GM12878 (cell line): ENCODE measurements around the gene STX10. TPM values are rescaled to one million over a fixed set of nuclear protein-coding genes. Genes with fewer than 3 reads are reported as not detected.

ENCODE experiments used
- ATAC-seq: fragments of 200-7000 bp; cut with Tn5 transposase; 3 replicates; pipeline ENCODE4 v1.9.1; 2020; ENCODE audit warnings: mild to moderate bottlenecking, moderate library complexity
- BruUV-seq: library from RNA; stranded (reverse); fragments of 400-500 nt; replicated peaks from 2 replicates; lab custom pipeline; 2021; lab: Mats Ljungman, UMichigan
- CTCF ChIA-PET: fragments of 300-600 bp; sonication (Branson Sonifier 250); formaldehyde crosslinking; extraction: SDS; loops from one replicate; lab custom pipeline; 2021; ENCODE audit warnings: inconsistent platforms; lab: Yijun Ruan, JAX
- POLR2A ChIA-PET: fragments of 350-600 bp; formaldehyde crosslinking; extraction: SDS; loops from one replicate; lab custom pipeline; 2021; ENCODE audit warnings: inconsistent platforms; lab: Charles Lee
- RAD21 ChIA-PET: fragments of 300-600 bp; sonication (Branson Sonifier 250); formaldehyde crosslinking; loops from one replicate; lab custom pipeline; 2023; ENCODE audit warnings: antibody characterized with exemption; ENCODE audit not compliant: unreplicated experiment; lab: Charles Lee
- SMC1A ChIA-PET: fragments of 300-600 bp; sonication (Branson Sonifier 250); formaldehyde crosslinking; loops from one replicate; lab custom pipeline; 2023; ENCODE audit not compliant: unreplicated experiment, uncharacterized antibody; lab: Charles Lee
- DNase-seq: peaks from one replicate; pipeline ENCODE4 v3.0.0-alpha.2; 2011; ENCODE audit warnings: low read depth, low spot score
- FAIRE-seq: peaks from 3 replicates; lab custom pipeline; 2011; peaks lifted over from hg19 to GRCh38; lab: Jason Lieb, UNC
- H2AFZ ChIP-seq: 2 replicates; pipeline ENCODE4 v1.6.0; 2011; ENCODE audit warnings: low read depth, low read length, control low read depth; ENCODE audit not compliant: control insufficient read depth
- H3K27ac ChIP-seq: 2 replicates; pipeline ENCODE4 v1.5.1; 2011; ENCODE audit warnings: control low read depth; ENCODE audit not compliant: control insufficient read depth, insufficient read depth
- H3K27me3 ChIP-seq, 2 experiments: replicated peaks in 1 of 2; 2 replicates each; pipeline versions ENCODE4 v1.6.0 to v1.6.1; 2011; ENCODE audit warnings: low read length in 1 of 2; ENCODE audit not compliant: control insufficient read depth in 2 of 2, insufficient read depth in 2 of 2
- H3K36me3 ChIP-seq, 2 experiments: 2 replicates each; pipeline ENCODE4 v1.5.1; 2011; ENCODE audit warnings: low read length in 1 of 2; ENCODE audit not compliant: control insufficient read depth in 2 of 2, insufficient read depth in 2 of 2
- H3K4me1 ChIP-seq: 2 replicates; pipeline ENCODE4 v1.6.1; 2011; ENCODE audit warnings: mild to moderate bottlenecking, low read length, moderate library complexity, mixed read lengths; ENCODE audit not compliant: control insufficient read depth, insufficient read depth
- H3K4me2 ChIP-seq: 2 replicates; pipeline ENCODE4 v1.6.0; 2011; ENCODE audit warnings: control low read depth; ENCODE audit not compliant: control insufficient read depth, insufficient read depth
- H3K4me3 ChIP-seq: fragments of 200-600 bp; sonication (generic); 2 replicates; pipeline ENCODE4 v1.5.1; 2016
- H3K79me2 ChIP-seq: 2 replicates; pipeline ENCODE4 v1.6.0; 2011; ENCODE audit warnings: low read length; ENCODE audit not compliant: control insufficient read depth, insufficient read depth
- H3K9ac ChIP-seq: 2 replicates; pipeline ENCODE4 v1.8.0; 2011; ENCODE audit warnings: low read length, control low read depth, mixed read lengths; ENCODE audit not compliant: control insufficient read depth, insufficient read depth
- H3K9me3 ChIP-seq: replicated peaks from 3 replicates; pipeline ENCODE4 v1.5.1; 2011; ENCODE audit warnings: mild to moderate bottlenecking, low read length; ENCODE audit not compliant: control insufficient read depth, insufficient read depth
- H4K20me1 ChIP-seq: 2 replicates; pipeline ENCODE4 v1.6.0; 2011; ENCODE audit not compliant: control insufficient read depth, insufficient read depth
- BHLHE40 ChIP-seq, 2 experiments: fragments of 450-650 bp in 1 of 2; IDR thresholded peaks; 2 replicates each; pipeline ENCODE4 v1.6.1; 2011 to 2017; ENCODE audit warnings: low read depth in 2 of 2, borderline replicate concordance in 1 of 2, improper control_type of control experiment in 1 of 2, low read length in 1 of 2, mild to moderate bottlenecking in 1 of 2
- BRCA1 ChIP-seq: IDR thresholded peaks from 2 replicates; pipeline ENCODE4 v1.6.1; 2011; ENCODE audit warnings: low read depth, low read length, improper control_type of control experiment
- MTA2 ChIP-seq: fragments of 450-650 bp; IDR thresholded peaks from 2 replicates; pipeline ENCODE4 v1.6.1; 2016; ENCODE audit warnings: low read depth, mild to moderate bottlenecking, moderate library complexity
- NBN ChIP-seq: fragments of 450-650 bp; IDR thresholded peaks from 2 replicates; pipeline ENCODE4 v1.6.1; 2016
- NR2C1 ChIP-seq: fragments of 450-650 bp; IDR thresholded peaks from 2 replicates; pipeline ENCODE4 v1.6.1; 2017; ENCODE audit warnings: antibody characterized with exemption, mild to moderate bottlenecking, moderate library complexity
- NR2F1 ChIP-seq: fragments of 450-650 bp; conservative IDR thresholded peaks from 2 replicates; pipeline ENCODE4 v1.6.1; 2017; ENCODE audit warnings: mild to moderate bottlenecking
- SIN3A ChIP-seq: IDR thresholded peaks from 2 replicates; pipeline ENCODE4 v1.6.1; 2012; ENCODE audit warnings: low read depth, low read length, improper control_type of control experiment
- SMARCA5 ChIP-seq: fragments of 450-650 bp; IDR thresholded peaks from 2 replicates; pipeline ENCODE4 v1.6.1; 2017; ENCODE audit warnings: mild to moderate bottlenecking
- SP1 ChIP-seq: IDR thresholded peaks from one replicate; pipeline ENCODE4 v1.6.1; 2011; ENCODE audit warnings: low read depth, low read length
- SRF ChIP-seq, 2 experiments: IDR thresholded peaks; 2 replicates each; pipeline ENCODE4 v1.6.1; 2011; ENCODE audit warnings: low read depth in 2 of 2, low read length in 2 of 2, mild to moderate bottlenecking in 1 of 2, moderate library complexity in 1 of 2
- STAT1 ChIP-seq: fragments of 450-650 bp; conservative IDR thresholded peaks from 2 replicates; pipeline ENCODE4 v1.6.1; 2014; ENCODE audit warnings: antibody characterized with exemption, mild to moderate bottlenecking
- ZNF217 ChIP-seq: fragments of 450-650 bp; IDR thresholded peaks from 2 replicates; pipeline ENCODE4 v1.6.1; 2017; ENCODE audit warnings: antibody characterized with exemption, mild to moderate bottlenecking
- WGBS: methylation state at CpG from one replicate; pipeline ENCODE4 v1.1.6; 2016; ENCODE audit warnings: low lambda C conversion rate; ENCODE audit not compliant: insufficient replicate concordance, insufficient coverage; ENCODE audit errors: missing lambda C conversion rate; 5-methylcytosine and 5-hydroxymethylcytosine counted together
- in situ Hi-C: fragments of 300-500 bp; cut with MboI; formaldehyde crosslinking; loops from 9 replicates; pipeline ENCODE4 v1.14.3; 2018; ENCODE audit warnings: mixed read lengths
- intact Hi-C: fragments of 100-400 bp; cut with micrococcal nuclease; formaldehyde crosslinking; loops from one replicate; pipeline ENCODE4 v1.14.2; 2022; ENCODE audit not compliant: unreplicated experiment
- polyA plus RNA-seq, 11 experiments: library from polyadenylated mRNA; depleted of rRNA in 4 of 11; unstranded in 6 of 11; stranded (reverse) in 5 of 11; fragments of >200 nt; fragmentation: Nextera tagmentation in 4 of 11; fragmentation: Illumina TruSeq in 1 of 11; extraction: Ambion mirVana in 4 of 11; extraction: Trizol in 1 of 11; gene quantifications; 1 replicate in 1 of 11; 2 replicates in 10 of 11; pipeline versions ENCODE4 v1.2.1 to v1.2.3, GENCODE V29; 2011 to 2016; ENCODE audit warnings: inconsistent platforms in 2 of 11, missing spikeins in 2 of 11, low read depth in 1 of 11
- total RNA-seq, 4 experiments: library from RNA; depleted of rRNA in 3 of 4; stranded (reverse); fragments of >200 nt in 3 of 4; fragmentation: Illumina TruSeq in 1 of 4; extraction: Trizol in 1 of 4; gene quantifications; 2 replicates each; pipeline versions ENCODE4 v1.2.1 to v1.2.3, GENCODE V29; 2013 to 2021
- TF ChIP-seq, protein P1 (sequence below): fragments of 450-650 bp; IDR thresholded peaks from 2 replicates; pipeline ENCODE4 v1.6.1; 2018; ENCODE audit warnings: mild to moderate bottlenecking, low read depth, moderate library complexity; ENCODE audit not compliant: partially characterized antibody
- TF ChIP-seq, protein P2 (sequence below): fragments of 450-650 bp; IDR thresholded peaks from 2 replicates; pipeline ENCODE4 v1.6.1; 2017; ENCODE audit warnings: antibody characterized with exemption, mild to moderate bottlenecking, moderate library complexity
- TF ChIP-seq, protein P3 (sequence below): fragments of 450-650 bp; IDR thresholded peaks from 2 replicates; pipeline ENCODE4 v1.6.1; 2016; ENCODE audit warnings: mild to moderate bottlenecking

STX10 gene
- total and polyA plus RNA-seq, 10 of the 15 experiments (the other 5 are each of a cell fraction or from before 2014, with no cell fraction given), result 0.56 to 76.1 (median 47.6) TPM

GRCh38 chr19:13117772-13118423 is 32.3 kb downstream of the STX10 start, which contains the start of gene NACC1:
TSS of gene NACC1 (plus strand) at chr19:13118264. CDS start at chr19:13135208, 16,944 bp downstream.
- POLR2A ChIA-PET, result interaction anchor here (0.5 to 3.8 kb wide), 10 partner anchors 14 to 169 kb away, joined by 3 to 28 read pairs (median 4); partner anchors contain the start of genes IER2 and STX10
- Histone ChIP-seq H2AFZ (peak within 1 kb of the TSS; percentile 60), H3K4me2 (peak within 1 kb of the TSS; percentile 90), H4K20me1 (peaks cover 10% of the 10 kb centered on the region), H3K27ac (peak within 1 kb of the TSS; percentile 75), H3K27me3 (no peaks in the 10 kb centered on the region), H3K9me3 (no peaks in the 10 kb centered on the region), H3K36me3 (peaks cover under 1 to 7% of the 10 kb centered on the region in 2 experiments; a peak in 3 of 4 replicates), H3K9ac (peak within 1 kb of the TSS; percentile 79), H3K4me1 (peaks cover 36% of the 10 kb centered on the region), H3K79me2 (peaks cover 62% of the 10 kb centered on the region), H3K4me3 (peak within 1 kb of the TSS; percentile 98)
- CTCF ChIA-PET, result interaction anchor here (0.8 to 1.7 kb wide), 6 partner anchors 12 to 84 kb away, joined by 3 to 7 read pairs (median 4); partner anchors contain the start of genes IER2 and STX10
- ATAC-seq, result peak; percentile 82
- in situ Hi-C loops (no loop called here), intact Hi-C loops (loop anchor here (2.0 to 5.0 kb wide), 2 partner anchors 33 to 144 kb away; partner anchors contain the start of genes IER2 and STX10)
- SMC1A ChIA-PET, result interaction anchor here (1.0 to 1.8 kb wide), 9 partner anchors 13 to 143 kb away, joined by 3 to 7 read pairs (median 5); partner anchors contain the start of genes IER2 and STX10
- no peak for DNase-seq
- WGBS, result under 1% methylated on average over 37 of the region's 65 CpGs
- RAD21 ChIA-PET, result interaction anchor here (0.7 to 2.2 kb wide), 7 partner anchors 13 to 78 kb away, joined by 3 to 10 read pairs (median 4); partner anchors contain the start of genes IER2 and STX10
- no peak for FAIRE-seq
- no TSS peak for BruUV-seq
- TF ChIP-seq NBN, result 0 out of 2 replicates have a peak, but pooled peaks have one; percentile 51
- 0 out of 2 replicates have a peak, but pooled peaks have one; percentile 19 for TF ChIP-seq STAT1
- TF ChIP-seq SP1, result peak; percentile 78
- TF ChIP-seq BHLHE40 (IDR thresholded peaks at IDR 0.05; ENCODE audit: borderline replicate concordance in 1 of 2, low read depth in 2 of 2, low read length in 1 of 2), result peak; percentile 22 to 61; a peak in 2 of 4 replicates
- no peak for TF ChIP-seq BRCA1
- peak; percentile 89 to 98 for TF ChIP-seq SRF (IDR thresholded peaks at IDR 0.05; ENCODE audit: low read depth in 2 of 2, low read length in 2 of 2)
- TF ChIP-seq, protein P1, sequence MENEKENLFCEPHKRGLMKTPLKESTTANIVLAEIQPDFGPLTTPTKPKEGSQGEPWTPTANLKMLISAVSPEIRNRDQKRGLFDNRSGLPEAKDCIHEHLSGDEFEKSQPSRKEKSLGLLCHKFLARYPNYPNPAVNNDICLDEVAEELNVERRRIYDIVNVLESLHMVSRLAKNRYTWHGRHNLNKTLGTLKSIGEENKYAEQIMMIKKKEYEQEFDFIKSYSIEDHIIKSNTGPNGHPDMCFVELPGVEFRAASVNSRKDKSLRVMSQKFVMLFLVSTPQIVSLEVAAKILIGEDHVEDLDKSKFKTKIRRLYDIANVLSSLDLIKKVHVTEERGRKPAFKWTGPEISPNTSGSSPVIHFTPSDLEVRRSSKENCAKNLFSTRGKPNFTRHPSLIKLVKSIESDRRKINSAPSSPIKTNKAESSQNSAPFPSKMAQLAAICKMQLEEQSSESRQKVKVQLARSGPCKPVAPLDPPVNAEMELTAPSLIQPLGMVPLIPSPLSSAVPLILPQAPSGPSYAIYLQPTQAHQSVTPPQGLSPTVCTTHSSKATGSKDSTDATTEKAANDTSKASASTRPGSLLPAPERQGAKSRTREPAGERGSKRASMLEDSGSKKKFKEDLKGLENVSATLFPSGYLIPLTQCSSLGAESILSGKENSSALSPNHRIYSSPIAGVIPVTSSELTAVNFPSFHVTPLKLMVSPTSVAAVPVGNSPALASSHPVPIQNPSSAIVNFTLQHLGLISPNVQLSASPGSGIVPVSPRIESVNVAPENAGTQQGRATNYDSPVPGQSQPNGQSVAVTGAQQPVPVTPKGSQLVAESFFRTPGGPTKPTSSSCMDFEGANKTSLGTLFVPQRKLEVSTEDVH, result no peak
- TF ChIP-seq, protein P2, sequence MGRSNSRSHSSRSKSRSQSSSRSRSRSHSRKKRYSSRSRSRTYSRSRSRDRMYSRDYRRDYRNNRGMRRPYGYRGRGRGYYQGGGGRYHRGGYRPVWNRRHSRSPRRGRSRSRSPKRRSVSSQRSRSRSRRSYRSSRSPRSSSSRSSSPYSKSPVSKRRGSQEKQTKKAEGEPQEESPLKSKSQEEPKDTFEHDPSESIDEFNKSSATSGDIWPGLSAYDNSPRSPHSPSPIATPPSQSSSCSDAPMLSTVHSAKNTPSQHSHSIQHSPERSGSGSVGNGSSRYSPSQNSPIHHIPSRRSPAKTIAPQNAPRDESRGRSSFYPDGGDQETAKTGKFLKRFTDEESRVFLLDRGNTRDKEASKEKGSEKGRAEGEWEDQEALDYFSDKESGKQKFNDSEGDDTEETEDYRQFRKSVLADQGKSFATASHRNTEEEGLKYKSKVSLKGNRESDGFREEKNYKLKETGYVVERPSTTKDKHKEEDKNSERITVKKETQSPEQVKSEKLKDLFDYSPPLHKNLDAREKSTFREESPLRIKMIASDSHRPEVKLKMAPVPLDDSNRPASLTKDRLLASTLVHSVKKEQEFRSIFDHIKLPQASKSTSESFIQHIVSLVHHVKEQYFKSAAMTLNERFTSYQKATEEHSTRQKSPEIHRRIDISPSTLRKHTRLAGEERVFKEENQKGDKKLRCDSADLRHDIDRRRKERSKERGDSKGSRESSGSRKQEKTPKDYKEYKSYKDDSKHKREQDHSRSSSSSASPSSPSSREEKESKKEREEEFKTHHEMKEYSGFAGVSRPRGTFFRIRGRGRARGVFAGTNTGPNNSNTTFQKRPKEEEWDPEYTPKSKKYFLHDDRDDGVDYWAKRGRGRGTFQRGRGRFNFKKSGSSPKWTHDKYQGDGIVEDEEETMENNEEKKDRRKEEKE, result no peak
- TF ChIP-seq NR2F1, result 0 out of 2 replicates have a peak, but pooled peaks have one; percentile 37
- peak; percentile 80 for TF ChIP-seq SMARCA5
- TF ChIP-seq, protein P3, sequence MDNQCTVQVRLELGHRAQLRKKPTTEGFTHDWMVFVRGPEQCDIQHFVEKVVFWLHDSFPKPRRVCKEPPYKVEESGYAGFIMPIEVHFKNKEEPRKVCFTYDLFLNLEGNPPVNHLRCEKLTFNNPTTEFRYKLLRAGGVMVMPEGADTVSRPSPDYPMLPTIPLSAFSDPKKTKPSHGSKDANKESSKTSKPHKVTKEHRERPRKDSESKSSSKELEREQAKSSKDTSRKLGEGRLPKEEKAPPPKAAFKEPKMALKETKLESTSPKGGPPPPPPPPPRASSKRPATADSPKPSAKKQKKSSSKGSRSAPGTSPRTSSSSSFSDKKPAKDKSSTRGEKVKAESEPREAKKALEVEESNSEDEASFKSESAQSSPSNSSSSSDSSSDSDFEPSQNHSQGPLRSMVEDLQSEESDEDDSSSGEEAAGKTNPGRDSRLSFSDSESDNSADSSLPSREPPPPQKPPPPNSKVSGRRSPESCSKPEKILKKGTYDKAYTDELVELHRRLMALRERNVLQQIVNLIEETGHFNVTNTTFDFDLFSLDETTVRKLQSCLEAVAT, result peak; percentile 99
- peak; percentile 96 for TF ChIP-seq ZNF217
- no peak for TF ChIP-seq MTA2
- TF ChIP-seq SIN3A, result peak; percentile 73; the same call in 1 of the 2 replicates
- peak; percentile 33; the same call in 1 of the 2 replicates for TF ChIP-seq NR2C1
